NCI-H146 (cell line): Measurements from ENCODE around the gene KAT5.
A peak's percentile ranks its signal among the peaks of the same experiment; 100 is the strongest.
"Not testable (repeated sequence)": the region's sequence is repeated elsewhere in the genome, so short reads cannot be mapped to it uniquely, and the experiment has no call there.

Experiments used
- DNase-seq: peaks from one replicate; lab custom pipeline; 2025; lab: John Stamatoyannopoulos, UW

The KAT5 gene

DNA sequence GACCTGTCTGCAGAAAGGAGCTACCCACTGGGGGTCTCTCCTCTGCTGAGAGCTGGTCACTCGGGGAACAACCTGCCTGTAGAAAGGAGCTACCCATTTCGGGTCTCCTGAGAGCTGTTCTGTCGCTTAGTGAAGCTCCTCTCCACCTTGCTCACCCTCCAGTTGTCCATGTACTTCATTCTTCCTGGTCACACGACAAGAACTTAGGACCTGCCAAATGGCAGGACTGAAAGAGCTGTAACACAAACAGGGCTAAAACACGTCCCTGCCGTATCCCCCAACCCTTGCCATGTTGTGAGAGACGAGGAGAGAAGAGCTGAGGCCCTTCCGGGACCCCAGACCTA, 32.6 kb downstream of the KAT5 start:
- DNase-seq = no peak

DNA sequence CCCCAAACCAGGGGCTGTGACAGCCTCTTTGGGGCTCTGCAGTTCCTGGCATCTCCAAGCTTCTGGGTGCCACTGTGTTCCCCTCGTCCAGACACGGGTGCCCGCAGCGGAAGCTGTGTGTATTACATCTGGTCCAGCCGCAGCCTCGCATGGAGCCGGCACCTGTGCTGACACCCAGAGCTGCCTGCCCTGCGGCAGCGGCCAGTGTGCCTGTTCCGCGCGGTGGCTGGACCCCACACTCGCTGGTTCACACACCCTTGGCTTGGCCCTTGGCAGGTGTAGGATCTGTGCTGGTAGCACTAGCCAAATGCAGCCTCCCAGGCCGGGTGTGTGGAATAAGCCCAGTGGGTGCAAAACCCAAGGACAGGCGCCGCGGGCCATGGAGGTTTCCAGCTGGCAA, 33.0 kb downstream of the KAT5 start:
- DNase-seq = peak; percentile 28

GRCh38 chr11:65762169-65762568, 50.1 kb downstream of the KAT5 start:
- not testable (repeated sequence) for DNase-seq

DNA sequence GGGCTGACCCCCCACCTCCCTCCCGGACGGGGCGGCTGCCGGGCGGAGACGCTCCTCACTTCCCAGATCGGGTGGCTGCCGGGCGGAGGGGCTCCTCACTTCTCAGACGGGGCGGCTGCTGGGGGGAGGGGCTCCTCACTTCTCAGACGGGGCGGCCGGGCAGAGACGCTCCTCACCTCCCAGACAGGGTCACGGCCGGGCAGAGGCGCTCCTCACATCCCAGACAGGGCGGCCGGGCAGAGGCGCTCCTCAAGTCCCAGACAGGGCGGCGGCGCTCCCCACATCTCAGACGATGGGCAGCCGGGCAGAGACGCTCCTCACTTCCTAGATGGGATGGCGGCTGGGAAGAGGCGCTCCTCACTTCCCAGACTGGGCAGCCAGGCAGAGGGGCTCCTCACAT, 50.8 kb downstream of the KAT5 start:
- not testable (repeated sequence) for DNase-seq

- no peak for DNase-seq
Measured at GRCh38 chr11:65764434-65764833, 52.4 kb downstream of the KAT5 start.

DNA sequence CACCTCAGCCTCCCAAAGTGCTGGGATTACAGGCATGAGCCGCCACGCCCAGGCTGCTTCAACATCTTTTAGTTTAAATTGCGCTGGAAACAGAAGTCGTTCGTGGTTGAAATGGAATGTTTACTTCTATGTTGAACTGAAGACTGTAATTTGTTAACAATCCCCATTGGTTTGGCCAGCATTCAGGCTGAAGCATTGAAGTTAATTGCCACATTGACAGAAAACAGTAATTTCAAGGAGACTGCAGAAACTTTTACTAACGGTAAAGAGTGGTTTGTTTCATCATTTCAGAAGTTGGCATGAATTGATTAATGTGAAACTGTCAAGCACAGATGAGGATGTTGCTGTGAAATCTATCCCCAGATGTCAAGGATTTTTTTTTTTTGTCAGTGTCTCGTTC, 54.5 kb downstream of the KAT5 start:
- DNase-seq = no peak

DNA sequence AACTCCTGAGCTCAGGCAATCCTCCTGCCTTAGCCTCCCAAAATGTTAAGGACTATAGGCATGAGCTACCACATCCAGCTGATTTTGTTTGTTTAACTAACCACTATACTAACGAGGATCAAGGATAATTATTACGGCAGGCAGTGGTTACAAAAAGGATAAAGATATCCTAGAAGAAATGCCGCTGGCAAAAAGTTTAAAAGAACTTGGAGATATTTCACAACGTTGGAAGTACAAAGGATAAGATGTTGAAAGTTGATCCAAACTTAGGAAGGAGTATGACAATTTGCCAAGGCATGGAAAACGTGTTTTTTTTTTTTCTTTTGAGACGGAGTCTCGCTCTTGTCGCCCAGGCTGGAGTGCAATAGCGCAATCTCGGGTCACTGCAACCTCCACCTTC, 55.4 kb downstream of the KAT5 start:
- no peak for DNase-seq

DNA sequence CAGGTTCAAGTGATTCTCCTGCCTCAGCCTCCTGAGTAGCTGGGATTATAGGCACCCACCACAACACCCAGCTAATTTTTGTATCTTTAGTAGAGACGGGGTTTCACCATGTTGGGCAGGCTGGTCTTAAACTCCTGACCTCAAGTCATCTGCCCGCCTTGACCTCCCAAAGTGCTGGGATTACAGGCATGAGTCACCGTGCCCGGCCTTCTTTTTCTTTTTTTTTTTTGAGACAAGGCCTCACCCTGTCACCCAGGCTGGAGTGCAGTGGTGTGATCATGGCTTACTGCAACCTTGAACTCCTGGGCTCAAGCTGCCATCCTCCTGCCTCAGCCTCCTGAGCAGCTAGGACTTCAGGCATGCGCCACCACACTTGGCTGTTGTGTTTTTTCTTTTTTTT, 55.8 kb downstream of the KAT5 start:
- DNase-seq = not testable (repeated sequence)
